GM12878 (cell line): Measurements from ENCODE around the gene B9D1. TPM values are rescaled to one million over a fixed set of nuclear protein-coding genes. Genes with fewer than 3 reads are reported as not detected.

Source experiments
- ATAC-seq: fragments of 200-7000 bp; cut with Tn5 transposase; 3 replicates; pipeline ENCODE4 v1.9.1; 2020; ENCODE audit warnings: mild to moderate bottlenecking, moderate library complexity
- BruUV-seq: library from RNA; stranded (reverse); fragments of 400-500 nt; replicated peaks from 2 replicates; lab custom pipeline; 2021; lab: Mats Ljungman, UMichigan
- CTCF ChIA-PET: fragments of 300-600 bp; sonication (Branson Sonifier 250); formaldehyde crosslinking; extraction: SDS; loops from one replicate; lab custom pipeline; 2021; ENCODE audit warnings: inconsistent platforms; lab: Yijun Ruan, JAX
- POLR2A ChIA-PET: fragments of 350-600 bp; formaldehyde crosslinking; extraction: SDS; loops from one replicate; lab custom pipeline; 2021; ENCODE audit warnings: inconsistent platforms; lab: Charles Lee
- RAD21 ChIA-PET: fragments of 300-600 bp; sonication (Branson Sonifier 250); formaldehyde crosslinking; loops from one replicate; lab custom pipeline; 2023; ENCODE audit warnings: antibody characterized with exemption; ENCODE audit not compliant: unreplicated experiment; lab: Charles Lee
- SMC1A ChIA-PET: fragments of 300-600 bp; sonication (Branson Sonifier 250); formaldehyde crosslinking; loops from one replicate; lab custom pipeline; 2023; ENCODE audit not compliant: unreplicated experiment, uncharacterized antibody; lab: Charles Lee
- DNase-seq: peaks from one replicate; pipeline ENCODE4 v3.0.0-alpha.2; 2011; ENCODE audit warnings: low read depth, low spot score
- FAIRE-seq: peaks from 3 replicates; lab custom pipeline; 2011; peaks lifted over from hg19 to GRCh38; lab: Jason Lieb, UNC
- H2AFZ ChIP-seq: 2 replicates; pipeline ENCODE4 v1.6.0; 2011; ENCODE audit warnings: low read depth, low read length, control low read depth; ENCODE audit not compliant: control insufficient read depth
- H3K27ac ChIP-seq: 2 replicates; pipeline ENCODE4 v1.5.1; 2011; ENCODE audit warnings: control low read depth; ENCODE audit not compliant: control insufficient read depth, insufficient read depth
- H3K27me3 ChIP-seq, 2 experiments: replicated peaks in 1 of 2; 2 replicates each; pipeline versions ENCODE4 v1.6.0 to v1.6.1; 2011; ENCODE audit warnings: low read length in 1 of 2; ENCODE audit not compliant: control insufficient read depth in 2 of 2, insufficient read depth in 2 of 2
- H3K36me3 ChIP-seq, 2 experiments: 2 replicates each; pipeline ENCODE4 v1.5.1; 2011; ENCODE audit warnings: low read length in 1 of 2; ENCODE audit not compliant: control insufficient read depth in 2 of 2, insufficient read depth in 2 of 2
- H3K4me1 ChIP-seq: 2 replicates; pipeline ENCODE4 v1.6.1; 2011; ENCODE audit warnings: mild to moderate bottlenecking, low read length, moderate library complexity, mixed read lengths; ENCODE audit not compliant: control insufficient read depth, insufficient read depth
- H3K4me2 ChIP-seq: 2 replicates; pipeline ENCODE4 v1.6.0; 2011; ENCODE audit warnings: control low read depth; ENCODE audit not compliant: control insufficient read depth, insufficient read depth
- H3K4me3 ChIP-seq: fragments of 200-600 bp; sonication (generic); 2 replicates; pipeline ENCODE4 v1.5.1; 2016
- H3K79me2 ChIP-seq: 2 replicates; pipeline ENCODE4 v1.6.0; 2011; ENCODE audit warnings: low read length; ENCODE audit not compliant: control insufficient read depth, insufficient read depth
- H3K9ac ChIP-seq: 2 replicates; pipeline ENCODE4 v1.8.0; 2011; ENCODE audit warnings: low read length, control low read depth, mixed read lengths; ENCODE audit not compliant: control insufficient read depth, insufficient read depth
- H3K9me3 ChIP-seq: replicated peaks from 3 replicates; pipeline ENCODE4 v1.5.1; 2011; ENCODE audit warnings: mild to moderate bottlenecking, low read length; ENCODE audit not compliant: control insufficient read depth, insufficient read depth
- H4K20me1 ChIP-seq: 2 replicates; pipeline ENCODE4 v1.6.0; 2011; ENCODE audit not compliant: control insufficient read depth, insufficient read depth
- CHD1 ChIP-seq: IDR thresholded peaks from 2 replicates; pipeline ENCODE4 v1.6.1; 2012; ENCODE audit warnings: low read depth, low read length, improper control_type of control experiment
- EED ChIP-seq: sonication (generic); IDR thresholded peaks from 2 replicates; pipeline ENCODE4 v1.6.1; 2016; ENCODE audit warnings: antibody characterized with exemption, low read depth
- FOXK2 ChIP-seq: fragments of 450-650 bp; IDR thresholded peaks from 2 replicates; pipeline ENCODE4 v1.6.1; 2017; ENCODE audit warnings: mild to moderate bottlenecking, moderate library complexity
- HDGF ChIP-seq: fragments of 450-650 bp; IDR thresholded peaks from 2 replicates; pipeline ENCODE4 v1.6.1; 2016; ENCODE audit warnings: antibody characterized with exemption
- NBN ChIP-seq: fragments of 450-650 bp; IDR thresholded peaks from 2 replicates; pipeline ENCODE4 v1.6.1; 2016
- PML ChIP-seq: IDR thresholded peaks from 2 replicates; pipeline ENCODE4 v1.6.1; 2012; ENCODE audit warnings: low read length, inconsistent platforms
- RAD21 ChIP-seq: IDR thresholded peaks from 2 replicates; pipeline ENCODE4 v1.6.1; 2011; ENCODE audit warnings: mild to moderate bottlenecking, low read depth, low read length, moderate library complexity; ENCODE audit not compliant: insufficient read depth
- SPI1 ChIP-seq: IDR thresholded peaks from 2 replicates; pipeline ENCODE4 v1.6.1; 2011; ENCODE audit warnings: low read depth, mild to moderate bottlenecking, low read length, moderate library complexity, borderline replicate concordance; ENCODE audit not compliant: insufficient read depth
- TARDBP ChIP-seq: IDR thresholded peaks from 2 replicates; pipeline ENCODE4 v1.6.1; 2016; ENCODE audit warnings: borderline replicate concordance
- YBX1 ChIP-seq: fragments of 450-650 bp; IDR thresholded peaks from 2 replicates; pipeline ENCODE4 v1.6.1; 2016; ENCODE audit warnings: antibody characterized with exemption
- YY1 ChIP-seq: IDR thresholded peaks from 2 replicates; pipeline ENCODE4 v1.6.1; 2011; ENCODE audit warnings: low read depth, mild to moderate bottlenecking, low read length
- WGBS: methylation state at CpG from one replicate; pipeline ENCODE4 v1.1.6; 2016; ENCODE audit warnings: low lambda C conversion rate; ENCODE audit not compliant: insufficient replicate concordance, insufficient coverage; ENCODE audit errors: missing lambda C conversion rate; 5-methylcytosine and 5-hydroxymethylcytosine counted together
- in situ Hi-C: fragments of 300-500 bp; cut with MboI; formaldehyde crosslinking; loops from 9 replicates; pipeline ENCODE4 v1.14.3; 2018; ENCODE audit warnings: mixed read lengths
- intact Hi-C: fragments of 100-400 bp; cut with micrococcal nuclease; formaldehyde crosslinking; loops from one replicate; pipeline ENCODE4 v1.14.2; 2022; ENCODE audit not compliant: unreplicated experiment
- polyA plus RNA-seq, 11 experiments: library from polyadenylated mRNA; depleted of rRNA in 4 of 11; unstranded in 6 of 11; stranded (reverse) in 5 of 11; fragments of >200 nt; fragmentation: Nextera tagmentation in 4 of 11; fragmentation: Illumina TruSeq in 1 of 11; extraction: Ambion mirVana in 4 of 11; extraction: Trizol in 1 of 11; gene quantifications; 1 replicate in 1 of 11; 2 replicates in 10 of 11; pipeline versions ENCODE4 v1.2.1 to v1.2.3, GENCODE V29; 2011 to 2016; ENCODE audit warnings: inconsistent platforms in 2 of 11, missing spikeins in 2 of 11, low read depth in 1 of 11
- total RNA-seq, 4 experiments: library from RNA; depleted of rRNA in 3 of 4; stranded (reverse); fragments of >200 nt in 3 of 4; fragmentation: Illumina TruSeq in 1 of 4; extraction: Trizol in 1 of 4; gene quantifications; 2 replicates each; pipeline versions ENCODE4 v1.2.1 to v1.2.3, GENCODE V29; 2013 to 2021
- TF ChIP-seq, protein P1 (sequence below): fragments of 450-650 bp; formaldehyde crosslinking; IDR thresholded peaks from 2 replicates; pipeline ENCODE4 v1.4.0; 2020; ENCODE audit warnings: mild to moderate bottlenecking, moderate library complexity
- TF ChIP-seq, protein P2 (sequence below): fragments of 450-650 bp; IDR thresholded peaks from 2 replicates; pipeline ENCODE4 v1.6.1; 2016; ENCODE audit warnings: mild to moderate bottlenecking
- TF ChIP-seq, protein P3 (sequence below): IDR thresholded peaks from 2 replicates; pipeline ENCODE4 v1.6.1; 2011; ENCODE audit warnings: low read depth, mild to moderate bottlenecking, low read length, moderate library complexity, borderline replicate concordance; ENCODE audit errors: extremely low read depth

B9D1 gene
- total and polyA plus RNA-seq, 10 of the 15 experiments (the other 5 are each of a cell fraction or from before 2014, with no cell fraction given): 5.9 to 18.3 (median 9.8) TPM

DNA sequence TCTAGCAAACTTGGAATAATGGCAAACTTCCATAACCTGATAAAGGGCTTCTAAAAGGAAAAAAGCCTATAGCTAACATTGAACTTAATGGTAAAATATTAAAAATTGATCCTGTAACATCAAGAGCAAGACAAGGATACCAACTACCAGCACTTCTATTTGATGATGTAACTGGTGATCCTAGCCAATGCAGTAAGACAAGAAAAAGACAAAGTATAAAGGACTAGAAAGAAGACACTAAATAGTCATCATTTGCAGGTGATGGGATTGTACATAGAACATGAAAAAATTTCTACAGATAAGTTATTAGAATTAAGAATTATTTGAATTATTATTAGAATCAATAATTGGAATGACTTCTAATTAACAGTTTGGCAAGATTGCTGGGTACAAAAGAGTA is 37.0 kb downstream of the B9D1 start:
- no peaks in the 10 kb centered on the region for H3K4me1 ChIP-seq
- H3K9me3 ChIP-seq: no peaks in the 10 kb centered on the region
- TF ChIP-seq SPI1: no peak
- SMC1A ChIA-PET: no interaction called here
- no peak overlapping the region for H3K4me2 ChIP-seq
- POLR2A ChIA-PET: no interaction called here
- intact Hi-C loops (no loop called here), in situ Hi-C loops (no loop called here)
- no peak overlapping the region for H3K9ac ChIP-seq
- no peaks in the 10 kb centered on the region for H3K79me2 ChIP-seq
- no TSS peak for BruUV-seq
- no peak overlapping the region for H3K27ac ChIP-seq
- RAD21 ChIA-PET: no interaction called here
- DNase-seq (no peak), FAIRE-seq (no peak), ATAC-seq (no peak)
- H4K20me1 ChIP-seq: no peaks in the 10 kb centered on the region
- H3K27me3 ChIP-seq: no peaks in the 10 kb centered on the region; a peak in 2 of 4 replicates
- H2AFZ ChIP-seq: no peak overlapping the region
- CTCF ChIA-PET: no interaction called here
- no peaks in the 10 kb centered on the region for H3K36me3 ChIP-seq
- no peak overlapping the region for H3K4me3 ChIP-seq

DNA sequence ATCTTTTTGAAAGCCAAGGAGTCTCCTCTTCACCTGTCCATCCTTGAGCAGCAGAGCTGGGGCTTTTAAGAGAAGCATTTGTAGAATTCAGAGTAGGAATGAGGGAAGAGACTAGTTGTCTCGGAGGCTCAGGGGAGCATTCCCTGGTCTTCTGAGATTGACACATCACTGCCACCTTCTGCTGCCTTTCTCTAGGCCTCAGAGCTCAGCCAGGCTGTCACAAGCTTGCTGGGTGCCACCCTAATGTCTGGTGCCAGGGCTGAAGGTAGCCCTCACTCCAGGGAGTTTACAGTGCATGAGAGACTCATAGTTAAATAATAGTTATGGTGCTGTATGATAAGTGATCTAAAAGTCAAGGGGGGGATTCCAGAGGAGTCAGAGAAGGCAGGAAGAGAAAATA is 39.7 kb downstream of the B9D1 start:
- H3K79me2 ChIP-seq: no peaks in the 10 kb centered on the region
- H3K4me3 ChIP-seq: no peak overlapping the region
- no peaks in the 10 kb centered on the region for H3K27me3 ChIP-seq
- in situ Hi-C loops (no loop called here), intact Hi-C loops (no loop called here)
- ChIA-PET RAD21 (interaction anchor here (1.1 kb wide), 1 partner anchor 17 kb away, joined by 4 read pairs; no protein-coding TSS in a partner anchor), SMC1A (interaction anchor here (1.2 to 1.6 kb wide), 3 partner anchors 15 to 40 kb away, joined by 3 to 4 read pairs (median 3); partner anchors contain the start of gene B9D1), POLR2A (interaction anchor here (1.0 kb wide), 1 partner anchor 16 kb away, joined by 6 read pairs; no protein-coding TSS in a partner anchor), CTCF (interaction anchor here (0.6 to 5.3 kb wide), 7 partner anchors 9 to 180 kb away, joined by 3 to 20 read pairs (median 3); partner anchors contain the start of gene B9D1)
- FAIRE-seq (peak; percentile 18), ATAC-seq (no peak), DNase-seq (no peak)
- H3K9ac ChIP-seq: no peak overlapping the region
- no peak overlapping the region for H3K27ac ChIP-seq
- 0% methylated on average over 1 of the region's 1 CpG for WGBS
- no peaks in the 10 kb centered on the region for H4K20me1 ChIP-seq
- H3K4me1 ChIP-seq: no peaks in the 10 kb centered on the region
- H3K36me3 ChIP-seq: no peaks in the 10 kb centered on the region
- H2AFZ ChIP-seq: no peak overlapping the region
- no peak overlapping the region for H3K4me2 ChIP-seq
- H3K9me3 ChIP-seq: no peaks in the 10 kb centered on the region
- BruUV-seq: no TSS peak
- TF ChIP-seq FOXK2 (no peak), CHD1 (no peak), PML (no peak), YY1 (no peak), TARDBP (no peak), HDGF (no peak), NBN (no peak), RAD21 (no peak), YBX1 (no peak), EED (no peak)
- TF ChIP-seq, protein P1, sequence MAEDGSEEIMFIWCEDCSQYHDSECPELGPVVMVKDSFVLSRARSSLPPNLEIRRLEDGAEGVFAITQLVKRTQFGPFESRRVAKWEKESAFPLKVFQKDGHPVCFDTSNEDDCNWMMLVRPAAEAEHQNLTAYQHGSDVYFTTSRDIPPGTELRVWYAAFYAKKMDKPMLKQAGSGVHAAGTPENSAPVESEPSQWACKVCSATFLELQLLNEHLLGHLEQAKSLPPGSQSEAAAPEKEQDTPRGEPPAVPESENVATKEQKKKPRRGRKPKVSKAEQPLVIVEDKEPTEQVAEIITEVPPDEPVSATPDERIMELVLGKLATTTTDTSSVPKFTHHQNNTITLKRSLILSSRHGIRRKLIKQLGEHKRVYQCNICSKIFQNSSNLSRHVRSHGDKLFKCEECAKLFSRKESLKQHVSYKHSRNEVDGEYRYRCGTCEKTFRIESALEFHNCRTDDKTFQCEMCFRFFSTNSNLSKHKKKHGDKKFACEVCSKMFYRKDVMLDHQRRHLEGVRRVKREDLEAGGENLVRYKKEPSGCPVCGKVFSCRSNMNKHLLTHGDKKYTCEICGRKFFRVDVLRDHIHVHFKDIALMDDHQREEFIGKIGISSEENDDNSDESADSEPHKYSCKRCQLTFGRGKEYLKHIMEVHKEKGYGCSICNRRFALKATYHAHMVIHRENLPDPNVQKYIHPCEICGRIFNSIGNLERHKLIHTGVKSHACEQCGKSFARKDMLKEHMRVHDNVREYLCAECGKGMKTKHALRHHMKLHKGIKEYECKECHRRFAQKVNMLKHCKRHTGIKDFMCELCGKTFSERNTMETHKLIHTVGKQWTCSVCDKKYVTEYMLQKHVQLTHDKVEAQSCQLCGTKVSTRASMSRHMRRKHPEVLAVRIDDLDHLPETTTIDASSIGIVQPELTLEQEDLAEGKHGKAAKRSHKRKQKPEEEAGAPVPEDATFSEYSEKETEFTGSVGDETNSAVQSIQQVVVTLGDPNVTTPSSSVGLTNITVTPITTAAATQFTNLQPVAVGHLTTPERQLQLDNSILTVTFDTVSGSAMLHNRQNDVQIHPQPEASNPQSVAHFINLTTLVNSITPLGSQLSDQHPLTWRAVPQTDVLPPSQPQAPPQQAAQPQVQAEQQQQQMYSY (CRISPR knock-in tag): no peak
- TF ChIP-seq, protein P2, sequence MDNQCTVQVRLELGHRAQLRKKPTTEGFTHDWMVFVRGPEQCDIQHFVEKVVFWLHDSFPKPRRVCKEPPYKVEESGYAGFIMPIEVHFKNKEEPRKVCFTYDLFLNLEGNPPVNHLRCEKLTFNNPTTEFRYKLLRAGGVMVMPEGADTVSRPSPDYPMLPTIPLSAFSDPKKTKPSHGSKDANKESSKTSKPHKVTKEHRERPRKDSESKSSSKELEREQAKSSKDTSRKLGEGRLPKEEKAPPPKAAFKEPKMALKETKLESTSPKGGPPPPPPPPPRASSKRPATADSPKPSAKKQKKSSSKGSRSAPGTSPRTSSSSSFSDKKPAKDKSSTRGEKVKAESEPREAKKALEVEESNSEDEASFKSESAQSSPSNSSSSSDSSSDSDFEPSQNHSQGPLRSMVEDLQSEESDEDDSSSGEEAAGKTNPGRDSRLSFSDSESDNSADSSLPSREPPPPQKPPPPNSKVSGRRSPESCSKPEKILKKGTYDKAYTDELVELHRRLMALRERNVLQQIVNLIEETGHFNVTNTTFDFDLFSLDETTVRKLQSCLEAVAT: no peak
- TF ChIP-seq, protein P3, sequence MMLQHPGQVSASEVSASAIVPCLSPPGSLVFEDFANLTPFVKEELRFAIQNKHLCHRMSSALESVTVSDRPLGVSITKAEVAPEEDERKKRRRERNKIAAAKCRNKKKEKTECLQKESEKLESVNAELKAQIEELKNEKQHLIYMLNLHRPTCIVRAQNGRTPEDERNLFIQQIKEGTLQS: no peak
